WTC11 (cell line): ENCODE data around the gene EFCAB14. TPM values are rescaled to one million over a fixed set of nuclear protein-coding genes. Genes with fewer than 3 reads are reported as not detected.

Experiments used
- ATAC-seq: fragments of 200-7000 bp; cut with Tn5 transposase; 2 replicates; pipeline ENCODE4 v1.10.0; 2021; ENCODE audit warnings: mild to moderate bottlenecking, moderate library complexity
- CTCF ChIA-PET: fragments of 300-600 bp; sonication (Branson Sonifier 250); formaldehyde crosslinking; loops from one replicate; lab custom pipeline; 2021; ENCODE audit warnings: antibody characterized with exemption; lab: Charles Lee
- POLR2A ChIA-PET: fragments of 350-600 bp; sonication (Branson Sonifier 250); formaldehyde crosslinking; loops from one replicate; lab custom pipeline; 2021; ENCODE audit warnings: antibody characterized with exemption; lab: Charles Lee
- DNase-seq: peaks from one replicate; pipeline ENCODE4 v3.0.0; 2021; ENCODE audit warnings: low spot score
- H3K27ac Mint-ChIP-seq: 2 replicates; pipeline ENCODE4 v1.8.0; 2021; ENCODE audit warnings: mixed read lengths
- H3K27me3 Mint-ChIP-seq: 2 replicates; pipeline ENCODE4 v1.8.0; 2021; ENCODE audit warnings: low read depth, mild to moderate bottlenecking, moderate library complexity, mixed read lengths
- H3K36me3 Mint-ChIP-seq: 2 replicates; pipeline ENCODE4 v1.8.0; 2021; ENCODE audit warnings: mixed read lengths
- H3K4me1 Mint-ChIP-seq: 2 replicates; pipeline ENCODE4 v1.8.0; 2022; ENCODE audit warnings: mixed read lengths
- H3K4me3 Mint-ChIP-seq: 2 replicates; pipeline ENCODE4 v1.8.0; 2021; ENCODE audit warnings: mild to moderate bottlenecking, moderate library complexity, mixed read lengths
- H3K9me3 Mint-ChIP-seq: 2 replicates; pipeline ENCODE4 v1.8.0; 2021; ENCODE audit warnings: mixed read lengths
- CREB1 ChIP-seq: sonication (generic); formaldehyde crosslinking; IDR thresholded peaks from 2 replicates; pipeline ENCODE4 v1.8.0; 2023; ENCODE audit warnings: mild to moderate bottlenecking, missing genetic modification reagents
- ELF4 ChIP-seq: sonication (generic); formaldehyde crosslinking; IDR thresholded peaks from 2 replicates; pipeline ENCODE4 v1.8.1; 2022; ENCODE audit warnings: low read depth, mild to moderate bottlenecking, moderate library complexity, missing genetic modification reagents
- ESRRA ChIP-seq: sonication (generic); formaldehyde crosslinking; IDR thresholded peaks from 2 replicates; pipeline ENCODE4 v1.8.1; 2022; ENCODE audit warnings: mild to moderate bottlenecking, missing genetic modification reagents, borderline replicate concordance
- MXD4 ChIP-seq: fragments of 250-450 bp; sonication (Bioruptor Pico); IDR thresholded peaks from 2 replicates; pipeline ENCODE4 v1.8.0; 2021; ENCODE audit warnings: mild to moderate bottlenecking, moderate library complexity, borderline replicate concordance
- NR3C1 ChIP-seq: sonication (generic); formaldehyde crosslinking; conservative IDR thresholded peaks from 2 replicates; pipeline ENCODE4 v1.8.1; 2023; ENCODE audit warnings: low read depth, mild to moderate bottlenecking, missing genetic modification reagents
- TEAD4 ChIP-seq: sonication (generic); formaldehyde crosslinking; IDR thresholded peaks from 2 replicates; pipeline ENCODE4 v1.8.0; 2022; ENCODE audit warnings: mild to moderate bottlenecking, missing genetic modification reagents
- ZNF396 ChIP-seq: fragments of 250-450 bp; sonication (Bioruptor Pico); IDR thresholded peaks from 2 replicates; pipeline ENCODE4 v1.8.0; 2021; ENCODE audit warnings: mild to moderate bottlenecking, moderate library complexity, borderline replicate concordance
- ZNF416 ChIP-seq: fragments of 250-450 bp; sonication (Bioruptor Pico); IDR thresholded peaks from 2 replicates; pipeline ENCODE4 v1.9.0; 2021; ENCODE audit warnings: mild to moderate bottlenecking, inconsistent platforms
- total RNA-seq: library from RNA; stranded (reverse); gene quantifications from 3 replicates; pipeline ENCODE4 v1.2.3, GENCODE V29; 2021
- TF ChIP-seq, protein P1 (sequence below): fragments of 200-600 bp; IDR thresholded peaks from 2 replicates; pipeline ENCODE4 v1.8.0; 2022; ENCODE audit warnings: antibody characterized with exemption
- TF ChIP-seq, protein P2 (sequence below): sonication (generic); formaldehyde crosslinking; IDR thresholded peaks from 2 replicates; pipeline ENCODE4 v1.8.0; 2023; ENCODE audit warnings: mild to moderate bottlenecking, missing genetic modification reagents
- TF ChIP-seq, protein P3 (sequence below): fragments of 250-450 bp; sonication (Bioruptor Pico); IDR thresholded peaks from 2 replicates; pipeline ENCODE4 v2.1.2; 2022; ENCODE audit warnings: mild to moderate bottlenecking, moderate library complexity
- TF ChIP-seq, protein P4 (sequence below): sonication (generic); formaldehyde crosslinking; IDR thresholded peaks from 2 replicates; pipeline ENCODE4 v1.8.1; 2023; ENCODE audit warnings: mild to moderate bottlenecking, missing genetic modification reagents
- TF ChIP-seq, protein P5 (sequence below): fragments of 250-450 bp; sonication (Bioruptor Pico); IDR thresholded peaks from 2 replicates; pipeline ENCODE4 v1.9.0; 2021; ENCODE audit warnings: mild to moderate bottlenecking
- TF ChIP-seq, protein P6 (sequence below): fragments of 250-450 bp; sonication (Bioruptor Pico); IDR thresholded peaks from 2 replicates; pipeline ENCODE4 v1.9.0; 2021; ENCODE audit warnings: mild to moderate bottlenecking

Gene EFCAB14
- total RNA-seq, 1 experiment from 2014 or later, result 46.2 TPM

DNA sequence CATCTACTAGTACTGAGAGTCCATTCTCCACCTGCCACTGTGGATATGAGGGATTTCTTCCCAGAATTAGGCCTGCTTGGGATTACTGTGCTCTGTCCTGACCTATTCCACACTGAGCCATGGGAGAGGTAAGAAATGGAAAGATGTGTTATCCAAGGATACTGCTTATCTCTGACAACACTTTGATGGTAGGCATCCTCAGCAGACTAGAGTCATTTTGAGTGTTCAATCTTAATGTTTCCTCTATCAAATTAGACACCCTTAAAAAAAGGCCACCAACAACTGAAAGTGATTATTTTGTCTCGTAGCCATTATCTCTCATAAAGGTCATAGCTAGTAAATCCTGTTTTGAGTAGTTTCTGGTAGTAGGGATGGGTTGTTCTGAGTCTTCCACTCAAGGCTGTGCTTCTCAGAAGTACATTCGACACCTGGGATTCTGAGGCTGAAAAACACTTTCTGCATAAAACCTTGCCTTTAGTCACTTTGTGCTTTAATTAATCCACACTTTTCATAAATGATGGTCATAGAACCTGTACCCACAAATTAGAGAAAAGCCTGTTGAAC lies 59.5 kb downstream of the EFCAB14 start (continued):
- TF ChIP-seq ELF4 (CRISPR knock-in tag), result no peak
- TF ChIP-seq, all 79 proteins: peak for 0

DNA sequence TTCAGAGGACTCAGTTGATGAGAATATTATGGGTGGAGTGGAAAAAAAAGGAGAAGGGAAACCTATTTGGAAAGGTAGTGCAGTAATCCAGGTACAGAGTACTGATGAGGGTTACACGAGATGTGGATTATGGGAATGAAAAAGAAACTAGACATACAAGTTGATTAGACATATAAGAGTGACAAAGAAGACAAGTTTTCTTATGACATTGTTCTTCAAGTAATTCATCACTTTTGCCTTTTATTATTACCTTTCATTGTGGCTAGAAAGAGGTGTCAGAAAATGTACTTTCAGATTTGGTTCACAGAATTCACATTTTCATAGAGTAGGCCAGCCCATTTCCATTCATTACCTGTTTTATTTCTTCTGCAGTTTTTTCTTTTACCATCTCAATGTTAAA lies 61.1 kb downstream of the EFCAB14 start:
- CTCF ChIA-PET, result interaction anchor here (1.1 to 1.7 kb wide), 2 partner anchors 53 to 67 kb away, joined by 3 to 4 read pairs; partner anchors contain the start of gene MKNK1
- POLR2A ChIA-PET, result interaction anchor here (0.6 kb wide), 1 partner anchor 632 kb away, joined by 3 read pairs; no protein-coding TSS in a partner anchor
- ATAC-seq (no peak), DNase-seq (no peak)
- no peaks in the 10 kb centered on the region for H3K4me1 Mint-ChIP-seq
- H3K4me3 Mint-ChIP-seq, result no peak overlapping the region
- peaks cover 5% of the 10 kb centered on the region for H3K9me3 Mint-ChIP-seq
- no peaks in the 10 kb centered on the region for H3K27me3 Mint-ChIP-seq
- peaks cover 26% of the 10 kb centered on the region for H3K36me3 Mint-ChIP-seq
- no peak for TF ChIP-seq NR3C1
- TF ChIP-seq, protein P1, sequence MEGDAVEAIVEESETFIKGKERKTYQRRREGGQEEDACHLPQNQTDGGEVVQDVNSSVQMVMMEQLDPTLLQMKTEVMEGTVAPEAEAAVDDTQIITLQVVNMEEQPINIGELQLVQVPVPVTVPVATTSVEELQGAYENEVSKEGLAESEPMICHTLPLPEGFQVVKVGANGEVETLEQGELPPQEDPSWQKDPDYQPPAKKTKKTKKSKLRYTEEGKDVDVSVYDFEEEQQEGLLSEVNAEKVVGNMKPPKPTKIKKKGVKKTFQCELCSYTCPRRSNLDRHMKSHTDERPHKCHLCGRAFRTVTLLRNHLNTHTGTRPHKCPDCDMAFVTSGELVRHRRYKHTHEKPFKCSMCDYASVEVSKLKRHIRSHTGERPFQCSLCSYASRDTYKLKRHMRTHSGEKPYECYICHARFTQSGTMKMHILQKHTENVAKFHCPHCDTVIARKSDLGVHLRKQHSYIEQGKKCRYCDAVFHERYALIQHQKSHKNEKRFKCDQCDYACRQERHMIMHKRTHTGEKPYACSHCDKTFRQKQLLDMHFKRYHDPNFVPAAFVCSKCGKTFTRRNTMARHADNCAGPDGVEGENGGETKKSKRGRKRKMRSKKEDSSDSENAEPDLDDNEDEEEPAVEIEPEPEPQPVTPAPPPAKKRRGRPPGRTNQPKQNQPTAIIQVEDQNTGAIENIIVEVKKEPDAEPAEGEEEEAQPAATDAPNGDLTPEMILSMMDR, result no peak
- TF ChIP-seq, protein P2, sequence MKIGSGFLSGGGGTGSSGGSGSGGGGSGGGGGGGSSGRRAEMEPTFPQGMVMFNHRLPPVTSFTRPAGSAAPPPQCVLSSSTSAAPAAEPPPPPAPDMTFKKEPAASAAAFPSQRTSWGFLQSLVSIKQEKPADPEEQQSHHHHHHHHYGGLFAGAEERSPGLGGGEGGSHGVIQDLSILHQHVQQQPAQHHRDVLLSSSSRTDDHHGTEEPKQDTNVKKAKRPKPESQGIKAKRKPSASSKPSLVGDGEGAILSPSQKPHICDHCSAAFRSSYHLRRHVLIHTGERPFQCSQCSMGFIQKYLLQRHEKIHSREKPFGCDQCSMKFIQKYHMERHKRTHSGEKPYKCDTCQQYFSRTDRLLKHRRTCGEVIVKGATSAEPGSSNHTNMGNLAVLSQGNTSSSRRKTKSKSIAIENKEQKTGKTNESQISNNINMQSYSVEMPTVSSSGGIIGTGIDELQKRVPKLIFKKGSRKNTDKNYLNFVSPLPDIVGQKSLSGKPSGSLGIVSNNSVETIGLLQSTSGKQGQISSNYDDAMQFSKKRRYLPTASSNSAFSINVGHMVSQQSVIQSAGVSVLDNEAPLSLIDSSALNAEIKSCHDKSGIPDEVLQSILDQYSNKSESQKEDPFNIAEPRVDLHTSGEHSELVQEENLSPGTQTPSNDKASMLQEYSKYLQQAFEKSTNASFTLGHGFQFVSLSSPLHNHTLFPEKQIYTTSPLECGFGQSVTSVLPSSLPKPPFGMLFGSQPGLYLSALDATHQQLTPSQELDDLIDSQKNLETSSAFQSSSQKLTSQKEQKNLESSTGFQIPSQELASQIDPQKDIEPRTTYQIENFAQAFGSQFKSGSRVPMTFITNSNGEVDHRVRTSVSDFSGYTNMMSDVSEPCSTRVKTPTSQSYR (CRISPR knock-in tag), result no peak
- TF ChIP-seq, protein P3, sequence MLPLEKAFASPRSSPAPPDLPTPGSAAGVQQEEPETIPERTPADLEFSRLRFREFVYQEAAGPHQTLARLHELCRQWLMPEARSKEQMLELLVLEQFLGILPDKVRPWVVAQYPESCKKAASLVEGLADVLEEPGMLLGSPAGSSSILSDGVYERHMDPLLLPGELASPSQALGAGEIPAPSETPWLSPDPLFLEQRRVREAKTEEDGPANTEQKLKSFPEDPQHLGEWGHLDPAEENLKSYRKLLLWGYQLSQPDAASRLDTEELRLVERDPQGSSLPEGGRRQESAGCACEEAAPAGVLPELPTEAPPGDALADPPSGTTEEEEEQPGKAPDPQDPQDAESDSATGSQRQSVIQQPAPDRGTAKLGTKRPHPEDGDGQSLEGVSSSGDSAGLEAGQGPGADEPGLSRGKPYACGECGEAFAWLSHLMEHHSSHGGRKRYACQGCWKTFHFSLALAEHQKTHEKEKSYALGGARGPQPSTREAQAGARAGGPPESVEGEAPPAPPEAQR (CRISPR knock-in tag), result no peak
- TF ChIP-seq, protein P4, sequence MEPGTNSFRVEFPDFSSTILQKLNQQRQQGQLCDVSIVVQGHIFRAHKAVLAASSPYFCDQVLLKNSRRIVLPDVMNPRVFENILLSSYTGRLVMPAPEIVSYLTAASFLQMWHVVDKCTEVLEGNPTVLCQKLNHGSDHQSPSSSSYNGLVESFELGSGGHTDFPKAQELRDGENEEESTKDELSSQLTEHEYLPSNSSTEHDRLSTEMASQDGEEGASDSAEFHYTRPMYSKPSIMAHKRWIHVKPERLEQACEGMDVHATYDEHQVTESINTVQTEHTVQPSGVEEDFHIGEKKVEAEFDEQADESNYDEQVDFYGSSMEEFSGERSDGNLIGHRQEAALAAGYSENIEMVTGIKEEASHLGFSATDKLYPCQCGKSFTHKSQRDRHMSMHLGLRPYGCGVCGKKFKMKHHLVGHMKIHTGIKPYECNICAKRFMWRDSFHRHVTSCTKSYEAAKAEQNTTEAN, result no peak
- no peak for TF ChIP-seq ZNF396
- TF ChIP-seq ESRRA (CRISPR knock-in tag), result no peak
- TF ChIP-seq CREB1 (CRISPR knock-in tag), result no peak
- TF ChIP-seq, protein P5, sequence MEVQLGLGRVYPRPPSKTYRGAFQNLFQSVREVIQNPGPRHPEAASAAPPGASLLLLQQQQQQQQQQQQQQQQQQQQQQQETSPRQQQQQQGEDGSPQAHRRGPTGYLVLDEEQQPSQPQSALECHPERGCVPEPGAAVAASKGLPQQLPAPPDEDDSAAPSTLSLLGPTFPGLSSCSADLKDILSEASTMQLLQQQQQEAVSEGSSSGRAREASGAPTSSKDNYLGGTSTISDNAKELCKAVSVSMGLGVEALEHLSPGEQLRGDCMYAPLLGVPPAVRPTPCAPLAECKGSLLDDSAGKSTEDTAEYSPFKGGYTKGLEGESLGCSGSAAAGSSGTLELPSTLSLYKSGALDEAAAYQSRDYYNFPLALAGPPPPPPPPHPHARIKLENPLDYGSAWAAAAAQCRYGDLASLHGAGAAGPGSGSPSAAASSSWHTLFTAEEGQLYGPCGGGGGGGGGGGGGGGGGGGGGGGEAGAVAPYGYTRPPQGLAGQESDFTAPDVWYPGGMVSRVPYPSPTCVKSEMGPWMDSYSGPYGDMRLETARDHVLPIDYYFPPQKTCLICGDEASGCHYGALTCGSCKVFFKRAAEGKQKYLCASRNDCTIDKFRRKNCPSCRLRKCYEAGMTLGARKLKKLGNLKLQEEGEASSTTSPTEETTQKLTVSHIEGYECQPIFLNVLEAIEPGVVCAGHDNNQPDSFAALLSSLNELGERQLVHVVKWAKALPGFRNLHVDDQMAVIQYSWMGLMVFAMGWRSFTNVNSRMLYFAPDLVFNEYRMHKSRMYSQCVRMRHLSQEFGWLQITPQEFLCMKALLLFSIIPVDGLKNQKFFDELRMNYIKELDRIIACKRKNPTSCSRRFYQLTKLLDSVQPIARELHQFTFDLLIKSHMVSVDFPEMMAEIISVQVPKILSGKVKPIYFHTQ (CRISPR knock-in tag), result no peak
- no peak for TF ChIP-seq ZNF416
- TF ChIP-seq, protein P6, sequence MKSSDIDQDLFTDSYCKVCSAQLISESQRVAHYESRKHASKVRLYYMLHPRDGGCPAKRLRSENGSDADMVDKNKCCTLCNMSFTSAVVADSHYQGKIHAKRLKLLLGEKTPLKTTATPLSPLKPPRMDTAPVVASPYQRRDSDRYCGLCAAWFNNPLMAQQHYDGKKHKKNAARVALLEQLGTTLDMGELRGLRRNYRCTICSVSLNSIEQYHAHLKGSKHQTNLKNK, result no peak
- TF ChIP-seq MXD4 (CRISPR knock-in tag), result no peak
- no peak for TF ChIP-seq TEAD4 (CRISPR knock-in tag)
- H3K27ac Mint-ChIP-seq, result no peak overlapping the region
